Ascending aorta (tissue), 2 donors: ENCODE measurements around the gene CDH13. TPM values are rescaled to one million over a fixed set of nuclear protein-coding genes. Genes with fewer than 3 reads are reported as not detected.

ENCODE experiments used
- DNase-seq, 2 donors: peaks; one replicate each; pipeline ENCODE4 v3.0.0-alpha.2; 2019; ENCODE audit warnings: low spot score in 2 of 2
- H3K27ac ChIP-seq, 2 donors: fragments of 200-600 bp; sonication (generic); one replicate each; pipeline ENCODE4 v1.5.1; 2016 to 2017; ENCODE audit warnings: mild to moderate bottlenecking in 1 of 2
- H3K27me3 ChIP-seq: fragments of 200-600 bp; sonication (generic); one replicate; pipeline ENCODE4 v1.5.1; 2017
- H3K36me3 ChIP-seq, 2 donors: fragments of 200-600 bp; sonication (generic); one replicate each; pipeline ENCODE4 v1.5.1; 2016
- H3K4me1 ChIP-seq, 2 donors: fragments of 200-600 bp; sonication (generic); one replicate each; pipeline ENCODE4 v1.5.1; 2016 to 2017; ENCODE audit warnings: mild to moderate bottlenecking in 1 of 2
- H3K4me3 ChIP-seq, 2 donors: fragments of 200-600 bp; sonication (generic); one replicate each; pipeline ENCODE4 v1.5.1; 2016 to 2017; ENCODE audit warnings: mild to moderate bottlenecking in 1 of 2
- H3K9me3 ChIP-seq, 2 donors: fragments of 200-600 bp; sonication (generic); one replicate each; pipeline ENCODE4 v1.5.1; 2016
- intact Hi-C: fragments of 100-400 bp; cut with DNase I; formaldehyde crosslinking; loops from one replicate; pipeline ENCODE4 v1.15.1; 2023
- total RNA-seq: library from RNA; depleted of rRNA; stranded (reverse); fragments of >200 nt; gene quantifications from one replicate; pipeline ENCODE4 v1.1.0, GENCODE V29; 2016
- TF ChIP-seq, protein P1 (sequence below), 3 experiments: fragments of 200-600 bp in 2 of 3; fragments of 450-650 bp in 1 of 3; sonication (generic) in 2 of 3; IDR thresholded peaks; one replicate each; pipeline ENCODE4 v1.5.1; 2016 to 2019; ENCODE audit warnings: antibody characterized with exemption in 3 of 3, mild to moderate bottlenecking in 1 of 3, moderate library complexity in 1 of 3

The CDH13 gene
- total RNA-seq, 1 donor from 2014 or later: 160 TPM

DNA sequence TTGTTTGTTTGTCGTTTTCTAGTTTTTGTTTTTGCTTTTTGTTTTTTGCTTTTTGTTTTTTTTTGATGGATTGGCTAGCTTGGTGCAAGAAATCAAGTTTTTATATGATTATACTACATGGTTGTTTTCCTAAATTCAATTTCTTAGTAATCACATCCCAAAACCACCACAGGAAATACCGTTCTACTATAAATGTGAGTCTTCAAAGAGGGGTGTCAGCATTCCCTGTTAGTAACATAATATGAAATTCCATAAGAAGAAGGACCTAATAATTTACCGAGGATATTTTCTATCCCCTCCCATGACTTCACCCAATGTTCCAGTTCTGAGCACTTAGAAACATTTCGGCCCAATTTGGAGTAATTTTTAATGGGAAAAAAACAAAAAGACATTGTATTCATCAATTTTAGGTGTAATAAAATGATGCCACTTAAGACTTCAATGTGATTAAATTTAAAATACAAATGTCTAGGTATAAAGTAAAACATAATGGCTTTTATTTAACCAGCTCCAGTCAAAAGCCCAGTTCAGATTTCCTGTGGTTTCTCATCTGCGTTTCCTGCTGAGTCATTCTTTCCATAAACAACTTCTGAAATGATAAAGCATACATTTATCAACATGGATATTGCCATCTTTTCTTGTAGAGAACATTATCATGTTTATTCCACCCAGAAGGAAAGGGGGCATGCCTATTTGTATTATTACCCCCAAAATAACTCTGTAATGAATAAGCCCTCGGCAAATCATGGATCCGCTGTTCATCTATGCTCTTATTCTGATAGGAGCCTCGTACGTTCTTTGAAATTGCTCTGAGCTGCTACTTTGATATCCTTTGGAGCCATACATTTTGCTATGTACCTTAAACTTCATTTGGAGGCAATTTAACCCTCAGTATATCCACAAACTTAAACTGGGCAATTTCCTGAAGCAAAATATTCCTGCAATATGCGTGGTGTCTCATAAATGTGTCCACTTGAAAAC lies 1209.1 kb downstream of the CDH13 start:
- Histone ChIP-seq H3K9me3 (no peaks in the 10 kb centered on the region), H3K4me1 (no peaks in the 10 kb centered on the region), H3K27me3 (no peaks in the 10 kb centered on the region), H3K36me3 (no peaks in the 10 kb centered on the region), H3K27ac (no peak overlapping the region), H3K4me3 (no peak overlapping the region)
- TF ChIP-seq, protein P1, sequence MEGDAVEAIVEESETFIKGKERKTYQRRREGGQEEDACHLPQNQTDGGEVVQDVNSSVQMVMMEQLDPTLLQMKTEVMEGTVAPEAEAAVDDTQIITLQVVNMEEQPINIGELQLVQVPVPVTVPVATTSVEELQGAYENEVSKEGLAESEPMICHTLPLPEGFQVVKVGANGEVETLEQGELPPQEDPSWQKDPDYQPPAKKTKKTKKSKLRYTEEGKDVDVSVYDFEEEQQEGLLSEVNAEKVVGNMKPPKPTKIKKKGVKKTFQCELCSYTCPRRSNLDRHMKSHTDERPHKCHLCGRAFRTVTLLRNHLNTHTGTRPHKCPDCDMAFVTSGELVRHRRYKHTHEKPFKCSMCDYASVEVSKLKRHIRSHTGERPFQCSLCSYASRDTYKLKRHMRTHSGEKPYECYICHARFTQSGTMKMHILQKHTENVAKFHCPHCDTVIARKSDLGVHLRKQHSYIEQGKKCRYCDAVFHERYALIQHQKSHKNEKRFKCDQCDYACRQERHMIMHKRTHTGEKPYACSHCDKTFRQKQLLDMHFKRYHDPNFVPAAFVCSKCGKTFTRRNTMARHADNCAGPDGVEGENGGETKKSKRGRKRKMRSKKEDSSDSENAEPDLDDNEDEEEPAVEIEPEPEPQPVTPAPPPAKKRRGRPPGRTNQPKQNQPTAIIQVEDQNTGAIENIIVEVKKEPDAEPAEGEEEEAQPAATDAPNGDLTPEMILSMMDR (IDR thresholded peaks at IDR 0.05): no peak
- intact Hi-C loops: no loop called here
- DNase-seq: no peak

DNA sequence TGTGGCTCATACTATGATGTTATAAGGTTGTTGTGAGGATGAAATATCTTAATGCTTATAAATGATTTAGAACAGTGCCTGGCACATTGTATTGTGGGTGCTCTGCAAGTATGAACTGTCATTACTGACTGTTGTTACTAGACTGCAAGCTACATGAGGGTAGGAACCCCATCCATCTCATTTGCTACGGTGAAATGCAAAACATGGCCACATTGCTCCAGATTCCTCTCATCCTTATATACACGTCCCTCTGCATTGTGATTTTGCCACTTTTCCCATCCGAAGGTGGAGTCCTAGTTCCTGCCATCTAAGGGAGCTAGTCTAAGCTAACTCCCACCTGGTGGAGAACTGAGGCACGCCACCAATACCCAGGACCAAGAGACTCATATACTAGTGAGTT lies 1210.8 kb downstream of the CDH13 start:
- TF ChIP-seq, protein P1 (IDR thresholded peaks at IDR 0.05): no peak
- Histone ChIP-seq H3K27ac (no peak overlapping the region), H3K4me3 (no peak overlapping the region), H3K36me3 (no peaks in the 10 kb centered on the region), H3K9me3 (no peaks in the 10 kb centered on the region), H3K4me1 (no peaks in the 10 kb centered on the region), H3K27me3 (no peaks in the 10 kb centered on the region)
- intact Hi-C loops: no loop called here
- DNase-seq: no peak

DNA sequence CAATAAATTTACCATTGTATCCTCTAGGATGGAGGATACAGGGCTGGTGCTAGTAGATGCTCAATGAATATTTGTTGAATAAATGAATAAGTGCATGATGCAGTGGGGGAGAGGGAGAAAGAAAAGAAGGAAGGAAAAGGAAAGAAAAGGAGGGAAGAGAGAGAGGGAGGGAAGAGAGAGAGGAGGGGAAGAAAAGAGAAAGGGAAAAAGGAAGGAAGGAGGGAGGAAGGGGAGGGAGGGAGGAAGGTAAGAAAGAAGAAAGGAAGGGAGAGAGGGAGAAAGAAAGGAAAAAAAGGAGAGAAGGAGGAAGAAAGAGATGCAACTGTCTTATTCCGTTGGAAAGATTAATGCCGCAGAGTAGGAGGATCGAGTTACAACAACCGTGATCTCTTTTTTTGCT lies 1211.4 kb downstream of the CDH13 start:
- no peaks in the 10 kb centered on the region for H3K36me3 ChIP-seq
- TF ChIP-seq, protein P1 (IDR thresholded peaks at IDR 0.05): no peak
- H3K9me3 ChIP-seq: no peaks in the 10 kb centered on the region
- intact Hi-C loops: no loop called here
- H3K27ac ChIP-seq: no peak overlapping the region
- no peak for DNase-seq
- H3K4me3 ChIP-seq: no peak overlapping the region
- no peaks in the 10 kb centered on the region for H3K4me1 ChIP-seq
- H3K27me3 ChIP-seq: no peaks in the 10 kb centered on the region

DNA sequence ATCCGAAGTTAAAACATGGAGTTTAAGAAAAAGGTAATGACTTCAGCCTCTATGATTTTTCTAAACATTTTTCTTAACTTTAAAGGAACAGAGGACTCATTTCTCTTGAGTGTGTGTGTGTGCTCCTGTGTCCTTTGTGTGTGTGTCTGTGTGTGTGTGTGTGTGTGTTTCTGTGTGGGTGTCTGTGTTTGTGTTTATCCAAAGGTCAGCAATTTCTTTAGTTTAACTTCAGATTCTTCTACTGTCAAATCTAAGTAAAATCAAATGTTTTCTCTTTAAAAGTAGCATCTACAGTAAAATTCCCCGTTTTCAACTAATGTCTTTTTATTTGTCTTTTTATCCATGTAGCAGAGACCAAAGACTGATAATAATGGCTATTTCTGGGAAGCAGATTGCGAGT lies 1212.8 kb downstream of the CDH13 start:
- H3K36me3 ChIP-seq: no peaks in the 10 kb centered on the region
- intact Hi-C loops: no loop called here
- no peak overlapping the region for H3K4me3 ChIP-seq

DNA sequence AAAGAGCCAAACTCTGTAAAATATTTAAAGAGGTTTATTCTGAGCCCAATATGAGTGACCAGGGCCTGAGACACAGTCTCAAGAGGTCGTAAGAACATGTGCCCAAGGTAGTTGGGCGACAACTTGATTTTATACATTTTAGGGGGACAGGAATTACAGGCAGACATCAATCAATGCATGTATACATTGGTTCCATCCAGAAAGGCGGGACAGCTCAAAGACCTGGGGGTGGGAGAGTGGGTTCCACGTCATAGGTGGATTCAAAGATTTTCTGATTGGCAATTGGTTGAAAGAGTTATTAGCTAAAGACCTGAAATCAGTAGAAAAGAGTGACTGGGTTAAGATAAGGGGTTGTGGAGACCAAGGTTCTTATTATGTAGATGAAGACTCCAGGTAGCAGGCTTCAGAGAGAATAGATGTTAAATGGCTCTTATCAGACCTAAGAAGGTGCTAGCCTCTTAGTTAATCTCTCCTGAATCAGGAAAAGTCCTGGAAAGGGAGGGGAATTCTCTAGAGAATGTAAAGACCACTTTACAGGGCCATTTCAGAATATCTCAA lies 1213.4 kb downstream of the CDH13 start:
- H3K27ac ChIP-seq: no peak overlapping the region
- TF ChIP-seq, protein P1 (IDR thresholded peaks at IDR 0.05): no peak
- H3K9me3 ChIP-seq: no peaks in the 10 kb centered on the region
- H3K4me3 ChIP-seq: no peak overlapping the region
- no peak for DNase-seq
- H3K36me3 ChIP-seq: no peaks in the 10 kb centered on the region
- intact Hi-C loops: no loop called here
- no peaks in the 10 kb centered on the region for H3K4me1 ChIP-seq
- H3K27me3 ChIP-seq: no peaks in the 10 kb centered on the region

More for the DNA sequence above, 1212.8 kb downstream of the CDH13 start:
- H3K9me3 ChIP-seq: no peaks in the 10 kb centered on the region
- H3K27me3 ChIP-seq: no peaks in the 10 kb centered on the region
- DNase-seq: no peak
- H3K27ac ChIP-seq: no peak overlapping the region
- TF ChIP-seq, protein P1 (IDR thresholded peaks at IDR 0.05): no peak
- no peaks in the 10 kb centered on the region for H3K4me1 ChIP-seq
